Aorta (tissue), 5 donors: ENCODE results near the gene HLA-C. TPM values are rescaled to one million over a fixed set of nuclear protein-coding genes. Genes with fewer than 3 reads are reported as not detected.

Experiments used
- ATAC-seq: fragments of 200-7000 bp; cut with Tn5 transposase; one replicate; pipeline ENCODE4 v1.9.1; 2022; ENCODE audit warnings: moderate library complexity; ENCODE audit not compliant: low FRiP score
- DNase-seq, 2 donors: peaks; one replicate each; pipeline ENCODE4 v3.0.0-alpha.2; 2020
- H3K27ac ChIP-seq, 2 donors: one replicate each; pipeline ENCODE4 v1.5.1; 2013; ENCODE audit warnings: low read length in 2 of 2, mild to moderate bottlenecking in 2 of 2, moderate library complexity in 2 of 2, control low read depth in 1 of 2, inconsistent platforms in 1 of 2, low read depth in 1 of 2
- H3K27me3 ChIP-seq, 2 donors: one replicate each; pipeline ENCODE4 v1.6.1; 2013; ENCODE audit warnings: control low read depth in 1 of 2, low read length in 1 of 2, mild to moderate bottlenecking in 1 of 2, moderate library complexity in 1 of 2; ENCODE audit not compliant: insufficient read depth in 2 of 2, control insufficient read depth in 1 of 2
- H3K36me3 ChIP-seq, 2 donors: one replicate each; pipeline ENCODE4 v1.6.1; 2013; ENCODE audit warnings: control low read depth in 1 of 2, low read length in 1 of 2, mild to moderate bottlenecking in 1 of 2; ENCODE audit not compliant: insufficient read depth in 2 of 2, control insufficient read depth in 1 of 2
- H3K4me1 ChIP-seq, 2 donors: one replicate each; pipeline ENCODE4 v1.6.1; 2013; ENCODE audit warnings: low read length in 2 of 2, control low read depth in 1 of 2, mild to moderate bottlenecking in 1 of 2, moderate library complexity in 1 of 2; ENCODE audit not compliant: insufficient read depth in 2 of 2, control insufficient read depth in 1 of 2
- H3K4me3 ChIP-seq, 2 donors: one replicate each; pipeline ENCODE4 v1.5.1; 2013; ENCODE audit warnings: low read length in 2 of 2, control low read depth in 1 of 2, mild to moderate bottlenecking in 1 of 2
- H3K9me3 ChIP-seq: one replicate; pipeline ENCODE4 v1.6.1; 2013; ENCODE audit warnings: mild to moderate bottlenecking, low read length; ENCODE audit not compliant: control insufficient read depth
- WGBS, 2 donors: extraction: QIAGEN DNeasy Blood & Tissue Kit; methylation state at CpG; one replicate each; pipeline ENCODE4 v1.1.7; 2013; 5-methylcytosine and 5-hydroxymethylcytosine counted together
- intact Hi-C, 2 donors: fragments of 100-400 bp; cut with DNase I; formaldehyde crosslinking; loops; one replicate each; pipeline versions ENCODE4 v1.14.2 to v1.15.0; 2022
- long read RNA-seq, 2 donors: library from polyadenylated mRNA; unstranded; transcript quantifications; one replicate each; pipeline ENCODE4 v2.0.0, GENCODE V29; 2020 to 2021
- polyA plus RNA-seq, 2 donors: library from polyadenylated mRNA; stranded (reverse); fragments of 200-250 nt; gene quantifications; one replicate each; pipeline ENCODE4 v1.2.3, GENCODE V29; 2013
- total RNA-seq, 2 donors: library from RNA; stranded (reverse); fragmentation: NEBNext Ultra II Directional; extraction: Animal tissue kit (Norgen Biotek cat#: 25700); gene quantifications; one replicate each; pipeline ENCODE4 v1.2.1, GENCODE V29; 2021
- donor health status: healthy with polysubstance abuse.
- donor health status: Bipolar disorder and iron deficiency.
- donor health status: DM: no; HTN: no; CAD: no.
- donor health status: DM: no; HTN: no; CAD: no.
- donor health status: DM: yes; HTN: yes; CAD: no.

HLA-C gene
- total RNA-seq (100 to 1,000 TPM; 491 to 529 TPM), polyA plus RNA-seq (100 to 1,000 TPM; 301 to 355 TPM)
- long read RNA-seq, donor 1, transcript HLA-C-208 (6 exons, 1,880 nt), result minor isoform, 55 of 4,449 reads
- long read RNA-seq, donor 1, transcript HLA-C-201 (8 exons, 1,536 nt), result major isoform, 3,928 of 4,449 reads
- long read RNA-seq, donor 1, partial matches to known transcripts, result 202 of 4,449 reads
- long read RNA-seq, donor 1, other reads (novel, unspliced or antisense), result 259 of 4,449 reads
- long read RNA-seq, donor 2, transcript HLA-C-208 (6 exons, 1,880 nt), result minor isoform, 41 of 503 reads
- long read RNA-seq, donor 2, transcript HLA-C-201 (8 exons, 1,536 nt), result major isoform, 392 of 503 reads
- long read RNA-seq, donor 2, partial matches to known transcripts, result 50 of 503 reads
- long read RNA-seq, donor 2, other reads (novel, unspliced or antisense), result 18 of 503 reads

- intact Hi-C loops, result loop anchor here (2.0 to 5.0 kb wide), 3 partner anchors 75 to 96 kb away; partner anchors contain the start of gene HLA-B (in 1 of the 2)
- Histone ChIP-seq H3K27ac (peak within 1 kb of the TSS in 1 of 2 donors; percentile 96), H3K4me1 (no peaks in the 10 kb centered on the region), H3K27me3 (no peaks in the 10 kb centered on the region), H3K36me3 (no peaks in the 10 kb centered on the region), H3K9me3 (no peaks in the 10 kb centered on the region), H3K4me3 (peak within 1 kb of the TSS; percentile 41 to 78)
- DNase-seq, result peak; percentile 93 to 95
- ATAC-seq, result peak; percentile 98
- WGBS, 2 donors, result 0% methylated on average over 41 to 62 of the region's 62 CpGs
These were observed at the start of gene HLA-C for GRCh38 chr6:31271641-31272357. HLA-C (minus strand) TSS chr6:31272092; CDS start chr6:31272071, 21 bp downstream.

- intact Hi-C loops, result no loop called here
- no peak for ATAC-seq
- 21 to 28% methylated on average over 1 of the region's 1 CpG for WGBS, 2 donors
These were observed 49.3 kb upstream of the HLA-C start for GRCh38 chr6:31321005-31321707.

GRCh38 chr6:31317036-31317435 is 45.1 kb upstream of the HLA-C start:
- intact Hi-C loops, result no loop called here
- DNase-seq (no peak), ATAC-seq (no peak)
- no peaks in the 10 kb centered on the region for H3K9me3 ChIP-seq
- 44 to 71% methylated on average over 2 of the region's 2 CpGs for WGBS, 2 donors
- H3K36me3 ChIP-seq, result no peaks in the 10 kb centered on the region
- no peaks in the 10 kb centered on the region for H3K4me1 ChIP-seq
- H3K4me3 ChIP-seq, result no peak overlapping the region
- H3K27me3 ChIP-seq, result no peaks in the 10 kb centered on the region
- no peak overlapping the region for H3K27ac ChIP-seq

More at GRCh38 chr6:31321005-31321707, 49.3 kb upstream of the HLA-C start:
- Histone ChIP-seq H3K27me3 (no peaks in the 10 kb centered on the region), H3K4me1 (no peaks in the 10 kb centered on the region), H3K4me3 (no peak overlapping the region), H3K27ac (no peak overlapping the region), H3K36me3 (no peaks in the 10 kb centered on the region), H3K9me3 (no peaks in the 10 kb centered on the region)
- DNase-seq, result no peak

- H3K4me1 ChIP-seq, result no peaks in the 10 kb centered on the region
- WGBS, 2 donors, result 70 to 77% methylated on average over 2 of the region's 2 CpGs
- H3K9me3 ChIP-seq, result no peaks in the 10 kb centered on the region
- no peak overlapping the region for H3K4me3 ChIP-seq
- no peaks in the 10 kb centered on the region for H3K36me3 ChIP-seq
- ATAC-seq, result no peak
- H3K27me3 ChIP-seq, result no peaks in the 10 kb centered on the region
- intact Hi-C loops, result no loop called here
- H3K27ac ChIP-seq, result no peak overlapping the region
- DNase-seq, result no peak
These were observed 37.7 kb upstream of the HLA-C start for GRCh38 chr6:31309641-31310040.

- Histone ChIP-seq H3K9me3 (no peaks in the 10 kb centered on the region), H3K27ac (no peak overlapping the region), H3K4me3 (no peak overlapping the region), H3K27me3 (no peaks in the 10 kb centered on the region), H3K36me3 (no peaks in the 10 kb centered on the region), H3K4me1 (no peaks in the 10 kb centered on the region)
- ATAC-seq (no peak), DNase-seq (no peak)
- WGBS, 2 donors, result 23 to 31% methylated on average over 9 to 11 of the region's 11 CpGs
- intact Hi-C loops, result no loop called here
These were observed 36.9 kb upstream of the HLA-C start for GRCh38 chr6:31308845-31309175.

GRCh38 chr6:31308050-31308844 is 36.4 kb upstream of the HLA-C start:
- no peaks in the 10 kb centered on the region for H3K27me3 ChIP-seq
- H3K4me3 ChIP-seq, result no peak overlapping the region
- no peaks in the 10 kb centered on the region for H3K9me3 ChIP-seq
- H3K36me3 ChIP-seq, result no peaks in the 10 kb centered on the region
- H3K27ac ChIP-seq, result no peak overlapping the region
- ATAC-seq (peak; percentile 44), DNase-seq (peak; percentile 50 to 77)
- WGBS, 2 donors, result 6 to 8% methylated on average over 39 to 57 of the region's 57 CpGs
- intact Hi-C loops, result no loop called here
- H3K4me1 ChIP-seq, result no peaks in the 10 kb centered on the region

- DNase-seq, result no peak
- Histone ChIP-seq H3K36me3 (no peaks in the 10 kb centered on the region), H3K4me1 (no peaks in the 10 kb centered on the region), H3K27ac (no peak overlapping the region), H3K9me3 (no peaks in the 10 kb centered on the region), H3K27me3 (no peaks in the 10 kb centered on the region), H3K4me3 (no peak overlapping the region)
- intact Hi-C loops, result no loop called here
- 69% methylated on average over 14 of the region's 14 CpGs for WGBS, 2 donors
- no peak for ATAC-seq
These were observed 35.8 kb upstream of the HLA-C start for GRCh38 chr6:31307669-31308049.

- Histone ChIP-seq H3K9me3 (no peaks in the 10 kb centered on the region), H3K4me3 (no peak overlapping the region), H3K27ac (no peak overlapping the region), H3K36me3 (no peaks in the 10 kb centered on the region), H3K27me3 (no peaks in the 10 kb centered on the region), H3K4me1 (no peaks in the 10 kb centered on the region)
- no peak for DNase-seq
- 59 to 70% methylated on average over 4 of the region's 4 CpGs for WGBS, 2 donors
- intact Hi-C loops, result no loop called here
- no peak for ATAC-seq
These were observed 33.9 kb upstream of the HLA-C start for GRCh38 chr6:31305703-31306219.
